ENCODE data around the gene INTS6.

GRCh38 chr13:51357928-51358595 is 94.8 kb downstream of the INTS6 start:
- TF ChIP-seq CTCF (IDR thresholded peaks at IDR 0.05), result no peak
- TF ChIP-seq POLR2A (IDR thresholded peaks at IDR 0.05), result no peak
